HCT116 (cell line): Measurements from ENCODE around the gene PCARE. TPM values are rescaled to one million over a fixed set of nuclear protein-coding genes. Genes with fewer than 3 reads are reported as not detected.

Source experiments
- ATAC-seq: fragments of 200-7000 bp; cut with Tn5 transposase; 2 replicates; pipeline ENCODE4 v1.9.1; 2020; ENCODE audit warnings: mild to moderate bottlenecking, moderate library complexity
- BruUV-seq: library from RNA; stranded (reverse); fragments of 400-500 nt; replicated peaks from 2 replicates; lab custom pipeline; 2021; lab: Mats Ljungman, UMichigan
- CTCF ChIA-PET: fragments of 300-600 bp; sonication (Branson Sonifier 250); formaldehyde crosslinking; loops from one replicate; lab custom pipeline; 2021; ENCODE audit warnings: antibody characterized with exemption; lab: Charles Lee
- POLR2A ChIA-PET: fragments of 300-600, 350-600 bp; sonication (Branson Sonifier 250); formaldehyde crosslinking; loops from one replicate; lab custom pipeline; 2021; ENCODE audit warnings: antibody characterized with exemption; lab: Charles Lee
- RAD21 ChIA-PET, 2 experiments: fragments of 300-600 bp; sonication (Branson Sonifier 250); formaldehyde crosslinking; loops; one replicate each; lab custom pipeline; 2023; ENCODE audit warnings: low total read pairs in 2 of 2; ENCODE audit not compliant: uncharacterized antibody in 2 of 2, unreplicated experiment in 2 of 2, low non-redundant PET in 1 of 2; lab: Charles Lee
- DNase-seq: peaks from one replicate; pipeline ENCODE4 v3.0.0-alpha.2; 2010; ENCODE audit warnings: low read depth, low spot score
- H2AFZ ChIP-seq: fragments of 200-600 bp; shearing (Covaris generic), sonication (generic); 2 replicates; pipeline ENCODE4 v1.6.1; 2017; ENCODE audit warnings: low read depth, mixed run types, mixed read lengths, antibody characterized with exemption, low read length; ENCODE audit not compliant: poor library complexity, severe bottlenecking
- H3K27ac ChIP-seq: 2 replicates; pipeline ENCODE4 v1.5.1; 2012; ENCODE audit warnings: low read depth, low read length
- H3K27me3 ChIP-seq: fragments of 200-600 bp; sonication (generic); 2 replicates; pipeline ENCODE4 v1.6.1; 2016; ENCODE audit warnings: mixed run types, low read length, mixed read lengths; ENCODE audit not compliant: insufficient read depth
- H3K36me3 ChIP-seq, 2 experiments: fragments of 200-500 bp in 1 of 2; fragments of 200-600 bp in 1 of 2; sonication (Bioruptor generic) in 1 of 2; sonication (generic) in 1 of 2; 2 replicates each; pipeline versions ENCODE4 v1.5.1 to v1.6.1; 2014 to 2016; ENCODE audit warnings: low read length in 2 of 2, inconsistent platforms in 1 of 2, mixed read lengths in 1 of 2, mixed run types in 1 of 2; ENCODE audit not compliant: insufficient read depth in 2 of 2, control insufficient read depth in 1 of 2
- H3K4me1 ChIP-seq, 2 experiments: fragments of 200-600 bp in 1 of 2; sonication (generic) in 1 of 2; 2 replicates each; pipeline versions ENCODE4 v1.5.1 to v1.6.1; 2012 to 2017; ENCODE audit warnings: low read length in 2 of 2, inconsistent platforms in 1 of 2, mild to moderate bottlenecking in 1 of 2, mixed read lengths in 1 of 2, mixed run types in 1 of 2, moderate library complexity in 1 of 2; ENCODE audit not compliant: insufficient read depth in 2 of 2, control insufficient read depth in 1 of 2
- H3K4me2 ChIP-seq: fragments of 200-600 bp; sonication (generic); 2 replicates; pipeline ENCODE4 v1.6.1; 2017; ENCODE audit warnings: mixed run types, low read length, mixed read lengths
- H3K4me3 ChIP-seq, 2 experiments: fragments of 200-600 bp in 1 of 2; sonication (generic) in 1 of 2; replicated peaks in 1 of 2; 2 replicates each; pipeline ENCODE4 v1.5.1; 2011 to 2016; ENCODE audit warnings: low read length in 2 of 2, control low read depth in 1 of 2, low read depth in 1 of 2, mild to moderate bottlenecking in 1 of 2, mixed read lengths in 1 of 2, mixed run types in 1 of 2
- H3K79me2 ChIP-seq: fragments of 200-600 bp; sonication (generic); 2 replicates; pipeline ENCODE4 v1.6.1; 2017; ENCODE audit warnings: mild to moderate bottlenecking, mixed run types, low read length, moderate library complexity, mixed read lengths; ENCODE audit not compliant: insufficient read depth
- H3K9ac ChIP-seq: fragments of 200-600 bp; sonication (generic); 2 replicates; pipeline ENCODE4 v1.6.1; 2016; ENCODE audit warnings: low read length, mixed read lengths
- H3K9me2 ChIP-seq: fragments of 200-600 bp; sonication (generic), shearing (Covaris generic); 2 replicates; pipeline ENCODE4 v1.6.1; 2017; ENCODE audit warnings: mixed run types, mild to moderate bottlenecking, moderate library complexity; ENCODE audit not compliant: insufficient read depth
- H3K9me3 ChIP-seq, 2 experiments: fragments of 200-500 bp in 1 of 2; fragments of 200-600 bp in 1 of 2; sonication (Bioruptor generic) in 1 of 2; sonication (generic) in 1 of 2; 2 replicates each; pipeline ENCODE4 v1.6.1; 2014 to 2017; ENCODE audit warnings: low read length in 2 of 2, mixed read lengths in 2 of 2, inconsistent platforms in 1 of 2, low read depth in 1 of 2, mild to moderate bottlenecking in 1 of 2, mixed run types in 1 of 2, moderate library complexity in 1 of 2; ENCODE audit not compliant: control insufficient read depth in 1 of 2, insufficient read depth in 1 of 2
- H4K20me1 ChIP-seq: fragments of 200-600 bp; sonication (generic), shearing (Covaris generic); 2 replicates; pipeline ENCODE4 v1.6.1; 2017; ENCODE audit warnings: mixed run types, mild to moderate bottlenecking, moderate library complexity; ENCODE audit not compliant: insufficient read depth
- ELF1 ChIP-seq: IDR thresholded peaks from 2 replicates; pipeline ENCODE4 v1.6.1; 2012; ENCODE audit warnings: low read depth, borderline replicate concordance
- SP1 ChIP-seq: IDR thresholded peaks from 2 replicates; pipeline ENCODE4 v1.6.1; 2012; ENCODE audit warnings: low read depth
- TCF7L2 ChIP-seq: IDR thresholded peaks from 2 replicates; pipeline ENCODE4 v1.7.0; 2011; ENCODE audit warnings: borderline replicate concordance, inconsistent platforms; ENCODE audit not compliant: insufficient read depth, insufficient read length; ENCODE audit errors: extremely low read depth
- YY1 ChIP-seq: IDR thresholded peaks from 2 replicates; pipeline ENCODE4 v1.6.1; 2011; ENCODE audit warnings: low read length, low read depth, moderate library complexity, mild to moderate bottlenecking; ENCODE audit not compliant: insufficient replicate concordance; ENCODE audit errors: extremely low read depth
- ZFX ChIP-seq: fragments of 450-650 bp; IDR thresholded peaks from 2 replicates; pipeline ENCODE4 v1.6.1; 2017
- intact Hi-C: fragments of 100-400 bp; cut with micrococcal nuclease; formaldehyde crosslinking; loops from 2 replicates; pipeline ENCODE4 v1.10.0; 2022
- total RNA-seq: library from RNA; stranded (reverse); gene quantifications from one replicate; pipeline ENCODE4 v1.2.1, GENCODE V29; 2021; ENCODE audit not compliant: unreplicated experiment
- TF ChIP-seq, protein P1 (sequence below): IDR thresholded peaks from 2 replicates; pipeline ENCODE4 v1.6.1; 2012; ENCODE audit warnings: low read depth
- TF ChIP-seq, protein P2 (sequence below): IDR thresholded peaks from 2 replicates; pipeline ENCODE4 v1.6.1; 2011; ENCODE audit warnings: mild to moderate bottlenecking, low read length, moderate library complexity; ENCODE audit not compliant: insufficient replicate concordance; ENCODE audit errors: extremely low read depth

The PCARE gene
- total RNA-seq, 1 experiment from 2014 or later, result not detected

DNA sequence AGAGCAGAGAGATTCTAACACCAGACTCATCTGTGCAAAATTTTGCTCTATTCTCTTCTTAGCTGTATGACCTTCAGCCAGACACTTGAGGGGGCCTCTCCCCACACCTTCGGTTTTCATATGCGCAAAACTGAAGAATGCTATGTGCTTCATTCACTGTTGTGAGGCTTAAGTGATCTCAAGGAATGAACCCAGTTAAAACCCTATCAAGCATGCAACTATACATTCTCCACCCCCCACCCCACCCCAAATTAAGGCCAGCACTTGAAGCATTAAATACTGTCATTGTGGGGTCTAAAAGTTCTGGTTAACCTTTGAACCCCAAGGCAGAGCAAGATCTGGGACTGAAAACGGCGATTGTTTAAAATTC lies 10.0 kb downstream of the PCARE start (continued):
- TF ChIP-seq, protein P1, sequence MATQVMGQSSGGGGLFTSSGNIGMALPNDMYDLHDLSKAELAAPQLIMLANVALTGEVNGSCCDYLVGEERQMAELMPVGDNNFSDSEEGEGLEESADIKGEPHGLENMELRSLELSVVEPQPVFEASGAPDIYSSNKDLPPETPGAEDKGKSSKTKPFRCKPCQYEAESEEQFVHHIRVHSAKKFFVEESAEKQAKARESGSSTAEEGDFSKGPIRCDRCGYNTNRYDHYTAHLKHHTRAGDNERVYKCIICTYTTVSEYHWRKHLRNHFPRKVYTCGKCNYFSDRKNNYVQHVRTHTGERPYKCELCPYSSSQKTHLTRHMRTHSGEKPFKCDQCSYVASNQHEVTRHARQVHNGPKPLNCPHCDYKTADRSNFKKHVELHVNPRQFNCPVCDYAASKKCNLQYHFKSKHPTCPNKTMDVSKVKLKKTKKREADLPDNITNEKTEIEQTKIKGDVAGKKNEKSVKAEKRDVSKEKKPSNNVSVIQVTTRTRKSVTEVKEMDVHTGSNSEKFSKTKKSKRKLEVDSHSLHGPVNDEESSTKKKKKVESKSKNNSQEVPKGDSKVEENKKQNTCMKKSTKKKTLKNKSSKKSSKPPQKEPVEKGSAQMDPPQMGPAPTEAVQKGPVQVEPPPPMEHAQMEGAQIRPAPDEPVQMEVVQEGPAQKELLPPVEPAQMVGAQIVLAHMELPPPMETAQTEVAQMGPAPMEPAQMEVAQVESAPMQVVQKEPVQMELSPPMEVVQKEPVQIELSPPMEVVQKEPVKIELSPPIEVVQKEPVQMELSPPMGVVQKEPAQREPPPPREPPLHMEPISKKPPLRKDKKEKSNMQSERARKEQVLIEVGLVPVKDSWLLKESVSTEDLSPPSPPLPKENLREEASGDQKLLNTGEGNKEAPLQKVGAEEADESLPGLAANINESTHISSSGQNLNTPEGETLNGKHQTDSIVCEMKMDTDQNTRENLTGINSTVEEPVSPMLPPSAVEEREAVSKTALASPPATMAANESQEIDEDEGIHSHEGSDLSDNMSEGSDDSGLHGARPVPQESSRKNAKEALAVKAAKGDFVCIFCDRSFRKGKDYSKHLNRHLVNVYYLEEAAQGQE, result no peak
- TF ChIP-seq ELF1, result no peak

DNA sequence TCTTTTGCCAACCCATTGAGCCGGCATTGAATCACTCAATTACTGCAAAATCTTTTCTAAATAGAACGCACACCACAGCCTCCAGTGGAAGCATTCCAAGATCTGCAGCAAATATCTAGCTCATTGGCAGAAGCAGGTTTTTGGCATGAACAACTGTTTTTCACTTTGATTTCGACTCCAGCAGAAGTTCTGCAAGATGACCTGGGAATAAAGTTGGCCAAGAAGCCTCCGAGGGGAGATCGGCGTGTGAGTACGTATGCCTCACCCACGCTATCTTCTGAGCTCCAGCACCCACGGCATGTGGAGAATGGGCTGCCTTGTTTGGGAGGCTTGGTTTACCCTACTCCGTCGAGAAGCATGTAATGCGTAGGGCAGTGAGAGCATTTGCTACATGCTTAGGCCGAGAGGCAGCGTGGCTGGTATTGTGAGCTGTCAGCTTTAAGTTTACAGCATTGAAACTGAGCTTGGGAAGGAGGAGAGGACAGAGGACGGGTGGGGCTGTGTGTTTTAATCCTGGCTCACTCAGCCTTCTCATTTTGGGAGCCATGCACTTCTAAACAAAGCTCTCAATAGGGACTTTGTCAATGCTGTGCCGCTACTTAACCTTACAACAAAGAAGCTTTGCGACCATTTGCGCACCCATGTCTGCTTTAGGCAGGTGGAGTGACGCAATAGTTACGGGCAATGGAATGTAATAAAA lies 10.5 kb downstream of the PCARE start:
- ATAC-seq, result no peak
- Histone ChIP-seq H3K4me1 (peaks cover 0 to 9% of the 10 kb centered on the region in 2 experiments; a peak in 2 of 4 replicates), H3K27ac (no peak overlapping the region), H3K9me3 (no peaks in the 10 kb centered on the region), H3K4me2 (no peak overlapping the region), H3K9me2 (no peaks in the 10 kb centered on the region), H4K20me1 (no peaks in the 10 kb centered on the region), H3K79me2 (no peaks in the 10 kb centered on the region), H3K9ac (no peak overlapping the region), H3K27me3 (no peaks in the 10 kb centered on the region), H3K36me3 (no peaks in the 10 kb centered on the region), H3K4me3 (no peak overlapping the region), H2AFZ (no peak overlapping the region)
- DNase-seq, result no peak
- BruUV-seq, result no TSS peak
- intact Hi-C loops, result no loop called here
- RAD21 ChIA-PET, result no interaction called here
- CTCF ChIA-PET, result no interaction called here
- POLR2A ChIA-PET, result no interaction called here
- TF ChIP-seq, protein P2, sequence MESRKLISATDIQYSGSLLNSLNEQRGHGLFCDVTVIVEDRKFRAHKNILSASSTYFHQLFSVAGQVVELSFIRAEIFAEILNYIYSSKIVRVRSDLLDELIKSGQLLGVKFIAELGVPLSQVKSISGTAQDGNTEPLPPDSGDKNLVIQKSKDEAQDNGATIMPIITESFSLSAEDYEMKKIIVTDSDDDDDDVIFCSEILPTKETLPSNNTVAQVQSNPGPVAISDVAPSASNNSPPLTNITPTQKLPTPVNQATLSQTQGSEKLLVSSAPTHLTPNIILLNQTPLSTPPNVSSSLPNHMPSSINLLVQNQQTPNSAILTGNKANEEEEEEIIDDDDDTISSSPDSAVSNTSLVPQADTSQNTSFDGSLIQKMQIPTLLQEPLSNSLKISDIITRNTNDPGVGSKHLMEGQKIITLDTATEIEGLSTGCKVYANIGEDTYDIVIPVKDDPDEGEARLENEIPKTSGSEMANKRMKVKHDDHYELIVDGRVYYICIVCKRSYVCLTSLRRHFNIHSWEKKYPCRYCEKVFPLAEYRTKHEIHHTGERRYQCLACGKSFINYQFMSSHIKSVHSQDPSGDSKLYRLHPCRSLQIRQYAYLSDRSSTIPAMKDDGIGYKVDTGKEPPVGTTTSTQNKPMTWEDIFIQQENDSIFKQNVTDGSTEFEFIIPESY, result no peak
- TF ChIP-seq SP1 (no peak), ELF1 (no peak), TCF7L2 (no peak), ZFX (no peak), YY1 (no peak)
